LoVo (cell line): ENCODE data around the gene PLXNA2.

Source experiments
- DNase-seq: peaks from one replicate; pipeline ENCODE4 v3.0.0-alpha.2; 2016; ENCODE audit warnings: low spot score

PLXNA2 gene

GRCh38 chr1:208042868-208043267 lies 201.3 kb downstream of the PLXNA2 start:
- no peak for DNase-seq

DNA sequence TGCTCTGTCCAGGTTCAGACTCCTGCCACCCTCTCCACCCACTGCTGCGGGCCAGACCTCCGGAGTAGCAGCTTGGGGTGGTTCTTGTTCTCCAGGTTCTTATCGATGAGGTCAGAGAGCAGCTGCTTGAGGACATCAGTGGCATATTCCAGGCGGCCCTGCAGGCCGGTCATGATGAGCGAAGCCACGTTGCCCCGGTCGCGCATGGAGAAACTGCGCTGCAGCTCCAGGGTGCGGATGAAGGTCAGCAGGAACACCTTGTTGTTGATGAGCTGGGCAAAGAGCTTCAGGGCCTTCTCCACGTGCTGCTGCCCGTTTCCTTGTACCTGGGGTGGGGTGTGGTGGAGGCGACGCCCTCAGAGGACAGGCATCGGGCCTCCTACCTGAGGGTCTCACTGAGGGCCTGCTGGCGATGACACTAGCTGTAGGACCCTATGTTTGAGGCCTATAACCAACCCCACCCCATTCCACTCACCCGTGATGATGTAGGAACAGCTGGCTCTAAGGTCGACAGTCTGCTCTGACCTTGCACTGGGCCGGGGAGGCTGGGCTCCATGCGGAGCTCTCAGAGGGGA lies 202.1 kb downstream of the PLXNA2 start:
- DNase-seq: no peak

GRCh38 chr1:208041505-208041904 lies 202.7 kb downstream of the PLXNA2 start:
- no peak for DNase-seq

DNA sequence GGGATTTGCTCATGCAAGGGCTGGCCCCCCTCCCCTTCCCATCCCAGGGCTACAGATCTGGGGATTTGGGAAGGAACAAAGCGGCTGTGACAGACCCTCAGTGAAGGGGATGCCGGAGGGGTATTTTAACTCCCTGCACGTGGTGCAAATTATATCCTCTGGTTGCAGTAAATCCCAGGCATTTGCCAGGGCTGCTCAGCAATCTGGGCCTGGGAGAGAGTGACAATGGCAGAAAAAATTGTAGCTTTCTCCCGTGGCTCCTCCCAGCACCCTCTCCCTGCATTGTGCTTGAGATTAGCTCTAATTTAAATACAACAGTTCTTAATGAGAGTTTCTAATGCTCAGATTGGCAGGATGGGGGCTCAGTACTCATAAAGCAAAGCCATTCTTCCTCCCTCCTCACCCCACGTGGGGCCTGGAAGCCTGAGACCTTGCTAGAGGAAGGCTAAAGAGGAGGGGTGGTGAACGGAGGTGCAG lies 203.3 kb downstream of the PLXNA2 start:
- no peak for DNase-seq

GRCh38 chr1:208039536-208040332 lies 204.4 kb downstream of the PLXNA2 start:
- no peak for DNase-seq

GRCh38 chr1:208038303-208038702 lies 205.9 kb downstream of the PLXNA2 start:
- no peak for DNase-seq

GRCh38 chr1:208036918-208037766 lies 207.0 kb downstream of the PLXNA2 start:
- DNase-seq: no peak

DNA sequence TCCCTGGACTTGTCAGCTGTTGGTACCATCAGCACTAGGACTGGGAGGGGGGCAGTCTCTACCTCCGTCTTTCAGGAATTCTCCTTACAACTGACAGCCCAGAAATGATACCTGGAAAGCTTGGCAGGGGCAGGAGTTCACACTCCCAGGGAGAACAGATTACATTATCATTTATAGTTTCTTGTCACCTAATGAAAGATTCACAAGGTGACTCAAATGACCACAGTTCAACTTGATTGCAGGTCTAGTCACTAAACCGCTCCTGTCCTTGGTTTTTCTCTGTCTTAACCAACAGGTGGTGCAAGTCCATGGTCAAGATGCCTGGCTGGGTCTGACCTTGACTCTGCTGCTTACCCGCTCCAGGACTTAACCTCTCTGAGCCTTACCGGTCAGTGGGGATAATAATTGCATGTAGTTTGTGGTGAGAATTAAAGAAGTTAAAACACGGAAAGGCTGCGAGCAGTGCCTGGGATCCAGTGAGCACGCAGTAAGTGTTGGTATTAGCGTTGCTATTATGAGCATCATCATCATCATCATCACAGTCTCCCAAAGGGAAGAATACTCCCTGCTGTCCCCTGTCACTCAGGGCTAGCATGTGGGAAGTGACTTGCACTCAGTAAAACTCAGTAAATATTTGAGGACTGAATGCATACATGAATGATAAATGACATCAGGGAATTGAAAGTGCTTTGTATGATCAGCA lies 207.9 kb downstream of the PLXNA2 start:
- DNase-seq: peak; percentile 13

DNA sequence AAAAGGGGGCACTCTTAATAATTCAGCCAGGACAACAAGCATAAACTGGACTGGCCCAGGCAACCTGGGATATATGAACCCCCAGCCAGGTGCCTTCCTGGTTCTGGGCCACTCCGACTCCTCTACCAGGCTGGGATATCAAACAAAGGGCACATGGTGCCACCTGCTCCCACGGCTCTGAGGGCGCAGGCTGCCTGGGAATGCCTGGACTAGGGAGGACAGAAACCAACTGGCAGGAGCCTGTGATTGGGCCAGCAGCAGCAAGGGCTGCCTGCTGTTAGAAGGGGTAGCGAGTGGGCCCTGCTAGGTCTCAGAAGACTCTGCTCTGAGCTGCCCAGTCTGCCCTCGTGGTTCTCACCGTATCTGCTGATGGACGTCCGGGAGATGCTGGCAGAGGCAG lies 210.0 kb downstream of the PLXNA2 start:
- no peak for DNase-seq

- DNase-seq: no peak
Measured at GRCh38 chr1:208033236-208033635, 210.9 kb downstream of the PLXNA2 start.

- no peak for DNase-seq
Measured at GRCh38 chr1:208031932-208032320, 212.3 kb downstream of the PLXNA2 start.

- DNase-seq: no peak
Measured at GRCh38 chr1:208031316-208031931, 212.8 kb downstream of the PLXNA2 start.

DNA sequence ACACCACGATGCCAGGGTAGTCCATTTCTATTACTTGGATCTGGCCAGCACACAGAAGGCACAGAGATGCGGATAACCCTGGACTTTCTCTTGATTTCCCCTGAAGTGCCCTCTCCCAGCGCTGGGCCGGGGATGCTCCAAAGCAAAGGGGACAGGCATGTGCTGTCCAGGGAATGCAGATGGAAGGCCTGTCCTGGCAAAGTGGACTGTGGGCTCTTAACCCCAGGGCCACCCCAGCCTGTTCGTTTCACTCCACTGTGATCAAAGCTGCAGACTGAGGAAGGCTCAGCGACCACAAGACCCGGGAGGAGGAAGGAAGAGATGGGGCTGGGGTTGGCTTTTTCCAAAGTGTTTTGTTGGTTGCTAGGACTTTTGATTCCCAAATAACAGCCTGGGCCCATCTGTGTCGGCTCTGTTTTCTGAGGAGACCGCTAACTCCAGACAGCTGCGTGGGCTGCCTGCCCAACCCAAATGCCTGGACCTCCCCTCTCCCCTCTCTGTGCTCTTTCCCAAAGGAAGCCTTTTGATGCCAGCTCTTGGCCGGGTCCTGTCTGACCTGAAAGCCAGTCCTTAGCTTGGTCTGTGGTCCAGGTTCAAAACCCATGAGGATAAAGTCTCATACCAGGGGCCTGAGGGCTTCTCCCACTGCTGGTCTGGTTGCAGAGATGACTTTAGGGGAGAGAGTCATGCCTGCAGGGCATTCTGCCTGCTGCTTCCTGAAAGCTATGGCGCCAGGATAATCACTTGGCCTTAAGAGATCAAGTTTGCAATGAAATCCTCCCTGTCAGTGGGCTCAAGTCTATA lies 213.7 kb downstream of the PLXNA2 start:
- DNase-seq: no peak

DNA sequence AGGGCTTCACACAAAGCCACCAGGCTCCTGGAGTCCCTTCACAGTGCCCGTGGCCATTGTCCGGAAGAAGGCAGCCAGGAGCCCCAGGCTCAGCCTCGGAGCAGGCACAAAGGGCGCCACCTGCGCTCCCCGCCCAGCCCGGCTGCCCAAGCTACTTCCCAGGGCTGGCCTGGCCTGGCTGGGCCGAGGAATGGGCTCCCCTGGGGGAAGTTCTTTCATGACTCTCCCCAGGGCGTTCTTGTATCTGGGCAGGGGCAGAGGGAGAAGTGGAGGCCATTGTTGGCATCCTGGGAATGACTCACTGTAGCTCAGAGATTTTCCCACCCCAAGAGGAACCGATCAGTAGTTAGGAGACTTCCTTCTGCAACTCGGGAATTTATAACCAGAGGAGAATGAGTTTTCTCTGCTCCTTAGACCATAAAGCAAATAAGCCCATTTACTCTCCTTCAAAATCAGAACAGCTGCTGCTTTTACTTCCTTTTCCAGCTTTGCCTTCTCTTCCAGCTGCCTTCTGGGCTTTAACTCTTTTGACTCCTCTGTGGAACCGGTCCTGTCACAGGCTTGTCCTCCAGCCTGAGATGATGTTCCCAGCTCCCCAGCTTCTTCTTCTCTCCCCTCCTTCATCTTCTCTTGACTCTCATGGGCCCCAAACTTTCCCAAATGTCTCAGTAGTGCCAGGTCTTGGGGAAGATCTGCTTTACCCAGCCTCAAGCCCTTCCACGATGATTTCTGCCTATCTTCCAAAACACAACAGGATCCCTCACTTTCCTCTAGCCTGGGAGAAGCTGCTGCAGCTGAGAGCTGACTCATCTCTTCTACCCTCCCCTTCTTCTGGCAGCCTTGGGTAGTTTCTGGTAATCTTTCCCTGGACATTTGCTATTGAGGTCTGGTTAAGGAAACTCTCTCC lies 214.6 kb downstream of the PLXNA2 start:
- no peak for DNase-seq

GRCh38 chr1:208028526-208028925 lies 215.7 kb downstream of the PLXNA2 start:
- DNase-seq: no peak

- no peak for DNase-seq
Measured at GRCh38 chr1:208027861-208028260, 216.3 kb downstream of the PLXNA2 start.

GRCh38 chr1:208026880-208027438 lies 217.2 kb downstream of the PLXNA2 start:
- no peak for DNase-seq

- no peak for DNase-seq
Measured at GRCh38 chr1:208025031-208025430, 219.2 kb downstream of the PLXNA2 start.

DNA sequence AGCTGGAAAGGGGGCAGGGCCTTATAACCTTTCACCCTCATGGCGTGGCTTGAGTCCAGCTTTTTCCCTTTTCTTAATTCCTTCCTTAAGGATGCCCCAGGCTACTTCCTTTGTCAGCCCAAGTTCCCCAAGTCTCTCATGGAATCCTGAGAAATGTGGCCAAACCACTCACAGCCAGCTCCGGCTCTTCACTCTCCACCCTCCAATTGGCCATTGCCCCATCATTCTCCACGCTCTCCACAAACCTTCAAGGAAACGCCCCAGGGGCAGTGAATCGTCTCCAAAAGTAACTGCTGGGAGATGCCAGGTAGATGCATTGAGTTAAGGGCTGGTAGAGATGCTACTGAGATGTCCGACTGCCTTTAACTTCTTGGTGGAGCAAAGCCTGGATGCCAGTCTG lies 219.8 kb downstream of the PLXNA2 start:
- no peak for DNase-seq
